ENCODE measurements around the gene RFPL4A.
"Not testable (repeated sequence)": the region's sequence is repeated elsewhere in the genome, so short reads cannot be mapped to it uniquely, and the experiment has no call there.

The RFPL4A gene

DNA sequence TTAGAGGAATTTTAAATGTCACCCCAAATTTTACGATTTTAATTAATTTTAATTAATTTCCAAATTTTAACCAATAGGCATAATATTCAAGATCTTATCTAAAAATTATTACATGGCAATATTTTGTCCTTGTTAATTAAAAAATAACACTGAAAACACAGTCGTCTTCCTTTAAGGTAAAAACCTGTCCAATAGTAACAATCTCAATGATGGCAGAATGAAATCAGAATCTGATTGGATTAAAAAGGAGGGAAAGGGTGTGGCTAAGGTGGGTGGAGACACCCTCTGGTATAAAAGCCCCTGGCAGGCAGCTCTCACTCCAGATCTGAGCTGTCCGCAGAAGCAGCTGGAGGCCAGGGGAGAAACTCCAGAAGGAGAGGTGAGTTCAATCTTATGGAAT, at the start of gene RFPL4A:
RFPL4A (plus strand) TSS at position 301 of the 400 bp plus-strand sequence. CDS start 2,704 bp downstream, outside the sequence.
- DNase-seq: not testable (repeated sequence)

DNA sequence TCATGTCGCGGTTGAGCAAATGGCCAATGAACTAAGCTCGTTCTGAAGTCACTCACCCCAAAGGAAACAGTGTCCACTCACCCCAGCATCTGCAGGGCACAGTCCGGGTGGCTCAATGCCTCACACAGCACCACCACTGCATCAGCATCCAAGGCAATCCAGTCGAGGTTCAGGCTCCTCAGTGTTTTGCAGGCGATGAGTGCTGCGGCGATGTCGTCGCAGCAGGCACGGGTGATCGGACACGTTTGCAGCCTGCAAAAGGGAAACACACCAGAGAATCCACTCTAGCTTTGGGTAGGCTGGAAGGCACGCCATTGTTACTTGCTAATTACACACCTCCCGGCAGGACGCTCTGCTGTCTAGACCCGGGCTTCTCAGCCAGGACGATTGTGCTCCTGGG, 47.2 kb upstream of the RFPL4A start:
- no peak for DNase-seq

DNA sequence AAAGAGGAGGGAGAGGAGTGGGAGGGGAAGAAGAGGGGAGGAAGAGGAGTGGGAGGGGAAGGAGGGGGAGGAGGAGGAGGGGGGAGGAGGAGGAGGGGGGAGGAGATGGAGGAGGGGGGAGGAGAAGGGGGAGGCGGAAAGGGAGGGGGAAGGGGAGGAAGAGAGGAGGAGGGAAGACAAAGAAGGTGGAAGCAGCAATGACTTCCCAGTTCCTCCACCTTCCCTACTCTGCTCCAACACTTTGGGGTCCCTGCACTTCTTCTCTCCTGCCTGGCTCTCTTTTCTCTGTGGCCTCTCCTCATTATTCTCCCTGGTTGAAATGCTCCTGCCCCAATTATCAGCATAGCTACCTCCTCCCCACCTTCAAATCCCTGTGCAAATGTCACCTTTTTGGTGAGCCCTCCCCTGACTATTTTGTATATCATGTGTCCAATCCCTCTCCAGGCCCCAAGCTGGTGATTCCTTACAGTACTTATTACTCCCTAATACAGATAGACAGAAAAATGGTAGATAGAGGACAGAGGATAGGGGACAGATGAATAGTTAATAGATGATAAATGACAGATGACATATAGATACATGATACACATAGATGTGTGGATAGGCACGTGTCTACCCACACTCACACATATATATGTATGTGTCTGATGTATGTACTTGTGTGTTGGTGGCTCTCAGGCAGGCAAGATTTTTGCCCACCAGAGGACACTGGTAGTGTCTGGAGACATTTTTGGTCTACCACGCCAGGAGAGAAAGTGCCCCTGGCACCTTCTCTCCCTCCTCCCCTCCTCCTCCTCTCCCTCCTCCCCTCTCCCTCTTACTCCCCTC, 45.9 kb upstream of the RFPL4A start:
- no peak for DNase-seq

DNA sequence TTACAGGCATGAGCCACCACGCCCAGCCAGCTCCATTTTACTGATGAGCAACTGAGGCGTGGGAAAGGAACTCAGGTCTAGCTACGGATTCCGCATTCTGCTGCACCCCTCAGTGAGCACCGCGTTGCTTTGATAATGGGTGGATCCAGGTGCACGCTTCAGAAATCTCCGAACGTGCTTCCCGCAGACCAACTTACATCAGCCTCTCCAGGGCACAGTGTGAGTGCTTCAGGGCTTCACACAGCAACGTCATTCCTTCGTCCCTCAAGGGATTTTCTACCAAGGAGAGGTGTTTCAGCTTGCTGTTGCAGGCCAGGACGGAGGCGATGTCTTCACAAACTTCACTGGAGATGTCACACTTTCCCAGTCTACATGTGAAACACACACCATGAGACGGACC, 42.4 kb upstream of the RFPL4A start:
- DNase-seq: no peak

DNA sequence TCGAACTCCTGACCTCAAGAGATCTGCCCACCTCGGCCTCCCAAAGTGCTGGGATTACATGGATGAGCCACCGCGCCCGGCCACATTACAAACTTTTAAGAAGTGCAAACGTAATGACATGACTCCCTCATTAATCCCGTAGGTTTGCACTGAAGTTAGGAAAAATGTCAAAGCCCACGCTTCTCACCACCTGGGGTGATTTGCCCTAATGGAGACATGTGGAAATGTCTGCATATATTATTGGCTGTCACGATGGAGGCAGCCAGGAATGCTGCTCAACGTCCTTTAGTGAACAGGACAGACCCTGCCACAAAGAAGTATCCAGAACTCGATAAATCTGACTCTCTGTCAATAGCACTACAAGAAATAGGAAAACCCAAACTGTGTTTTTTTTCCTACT, 41.6 kb upstream of the RFPL4A start:
- no peak for DNase-seq

DNA sequence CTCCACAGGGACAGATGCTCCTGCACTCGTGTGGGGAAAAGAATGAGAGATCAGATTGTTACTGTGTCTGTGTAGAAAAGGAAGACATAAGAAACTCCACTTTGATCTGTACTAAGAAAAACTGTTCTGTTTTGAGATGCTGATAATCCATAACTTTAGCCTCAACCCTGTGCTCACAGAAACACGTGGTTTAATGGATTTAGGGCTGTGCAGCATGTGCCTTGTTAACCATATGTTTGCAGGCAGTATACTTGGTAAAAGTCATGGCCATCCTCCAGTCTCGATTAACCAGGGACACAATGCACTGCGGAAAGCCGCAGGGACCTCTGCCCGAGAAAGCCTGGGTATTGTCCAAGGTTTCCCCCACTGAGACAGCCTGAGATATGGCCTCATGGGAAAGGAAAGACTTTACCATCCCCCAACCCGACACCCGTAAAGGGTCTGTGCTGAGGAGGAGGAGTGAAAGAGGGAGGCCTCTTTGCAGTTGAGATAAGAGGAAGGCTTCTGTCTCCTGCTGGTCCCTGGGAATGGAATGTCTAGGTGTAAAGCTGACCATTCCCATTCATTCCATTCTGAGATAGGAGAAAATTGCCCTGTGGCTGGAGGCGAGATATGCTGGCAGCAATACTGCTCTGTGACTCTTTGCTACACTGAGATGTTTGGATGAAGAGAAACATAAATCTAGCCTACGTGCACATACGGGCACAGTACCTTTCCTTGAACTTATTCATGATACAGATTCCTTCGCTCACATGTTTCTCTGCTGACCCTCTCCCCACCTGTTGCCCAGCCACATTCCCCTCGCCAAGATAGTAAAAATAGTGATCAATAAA, 40.8 kb upstream of the RFPL4A start:
- not testable (repeated sequence) for DNase-seq

DNA sequence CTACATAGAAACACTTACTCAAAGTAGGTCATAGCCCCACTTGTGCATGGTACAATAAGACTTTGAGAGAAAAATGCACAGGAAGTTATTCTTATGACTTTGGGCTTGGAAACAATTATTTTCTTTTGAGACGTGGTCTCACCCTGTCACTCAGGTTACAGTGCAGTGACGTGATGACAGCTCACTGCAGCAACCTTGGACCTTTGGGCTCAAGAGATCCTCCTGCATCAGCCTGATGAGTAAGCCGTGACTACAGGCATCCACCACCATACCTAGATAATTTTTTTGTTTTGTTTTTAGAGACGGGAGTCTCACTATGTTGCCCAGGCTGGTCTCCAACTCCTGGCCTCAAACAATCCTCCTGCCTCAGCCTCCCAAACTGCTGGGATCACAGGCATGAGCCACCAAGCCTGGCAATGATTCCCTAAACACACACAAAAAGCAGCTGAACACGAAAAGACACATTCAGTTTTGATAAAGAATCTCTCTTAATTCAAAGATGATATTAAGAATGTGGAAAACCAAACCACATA, 38.6 kb upstream of the RFPL4A start:
- no peak for DNase-seq

DNA sequence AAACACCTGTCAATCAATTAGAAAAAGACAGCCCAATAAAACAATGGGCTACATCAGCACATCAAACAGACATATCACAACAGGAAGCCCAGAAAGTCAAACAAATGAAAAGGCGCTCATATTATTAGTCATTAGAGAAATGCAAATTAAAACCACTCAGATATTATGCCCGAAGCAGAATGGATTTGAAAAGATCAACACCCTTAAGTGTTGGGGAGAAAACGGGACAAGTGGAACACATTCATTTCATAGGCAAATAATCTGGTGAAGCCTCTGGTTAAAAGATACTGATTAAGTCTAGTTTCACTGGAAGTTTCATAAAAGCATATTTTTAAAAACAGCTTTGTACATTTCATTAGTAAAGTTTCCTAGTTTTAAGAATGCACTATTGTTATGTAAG, 38.1 kb upstream of the RFPL4A start:
- no peak for DNase-seq

DNA sequence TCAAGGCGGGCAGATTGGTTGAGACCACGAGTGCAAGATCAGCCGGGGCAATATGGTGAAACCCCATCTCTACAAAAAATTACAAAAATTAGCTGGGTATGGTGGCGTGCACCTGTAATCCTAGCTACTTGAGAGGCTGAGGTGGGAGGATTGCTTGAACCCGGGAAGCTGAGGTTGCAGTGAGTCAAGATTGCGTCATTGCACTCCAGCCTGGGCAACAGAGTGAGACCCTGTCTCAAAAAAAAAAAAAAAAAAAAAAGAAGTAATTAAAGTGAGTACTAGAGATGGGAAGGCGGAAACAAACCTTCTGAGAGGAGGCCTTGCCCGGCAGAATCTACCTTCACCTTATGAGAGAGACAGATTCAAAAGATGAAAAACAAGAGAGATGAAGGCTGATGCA, 35.4 kb upstream of the RFPL4A start:
- DNase-seq: no peak

DNA sequence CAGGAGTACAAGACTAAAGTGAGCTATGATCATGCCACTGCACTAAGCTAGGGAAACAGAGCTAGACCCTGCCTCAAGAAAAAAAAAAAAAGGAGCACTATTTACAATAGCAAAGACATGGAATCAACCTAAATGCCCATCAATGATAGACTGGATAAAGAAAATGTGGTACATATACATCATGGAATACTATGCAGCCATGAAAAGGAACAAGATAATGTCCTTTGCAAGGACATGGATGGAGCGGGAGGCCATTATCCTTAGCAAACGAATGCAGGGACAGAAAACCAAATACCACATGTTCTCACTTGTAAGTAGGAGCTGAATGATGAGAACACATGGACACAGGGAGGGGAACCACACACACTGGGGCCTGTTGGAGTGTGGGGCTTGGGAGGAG, 28.5 kb upstream of the RFPL4A start:
- DNase-seq: not testable (repeated sequence)

DNA sequence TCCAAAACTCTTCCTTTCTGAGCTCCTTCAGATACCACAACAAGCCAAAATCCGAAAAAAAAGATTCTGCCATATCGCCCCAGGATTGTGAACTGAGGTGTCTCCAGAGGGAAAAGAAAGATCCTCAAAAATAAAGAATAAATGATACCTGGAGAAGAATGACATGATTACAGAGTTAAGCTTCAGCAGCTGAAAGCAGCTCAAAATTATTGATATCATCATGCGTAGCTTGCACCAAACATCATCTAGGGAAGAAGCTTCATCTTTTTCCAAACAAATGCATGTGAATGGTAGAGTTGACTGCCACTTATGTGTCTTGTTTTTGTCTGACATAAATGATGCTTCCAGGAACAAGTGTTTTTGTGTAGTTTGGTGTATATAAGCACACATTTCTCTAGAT, 20.6 kb upstream of the RFPL4A start, which contains the start of gene NLRP9:
NLRP9 (minus strand) TSS at position 101 of the 400 bp plus-strand sequence; CDS start at position 73, 28 bp downstream.
- no peak for DNase-seq

DNA sequence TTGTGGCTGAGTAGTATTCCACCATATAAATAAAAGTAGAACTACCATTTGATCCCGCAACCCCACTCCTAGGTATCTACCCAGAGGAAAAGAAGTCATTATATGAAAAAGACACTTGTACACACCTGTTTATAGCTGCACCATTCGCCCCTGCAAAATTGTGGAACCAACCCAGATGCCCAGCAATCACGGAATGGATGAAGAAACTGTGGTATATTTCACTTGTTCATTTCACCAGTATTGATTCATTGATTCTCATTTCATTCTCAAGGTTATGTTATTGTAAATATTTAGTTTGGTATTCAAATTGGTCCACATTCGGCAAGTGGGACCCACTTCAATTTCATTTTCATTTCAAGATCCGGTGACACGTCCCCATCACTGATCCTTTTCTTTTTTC, 8.2 kb upstream of the RFPL4A start:
- no peak for DNase-seq

DNA sequence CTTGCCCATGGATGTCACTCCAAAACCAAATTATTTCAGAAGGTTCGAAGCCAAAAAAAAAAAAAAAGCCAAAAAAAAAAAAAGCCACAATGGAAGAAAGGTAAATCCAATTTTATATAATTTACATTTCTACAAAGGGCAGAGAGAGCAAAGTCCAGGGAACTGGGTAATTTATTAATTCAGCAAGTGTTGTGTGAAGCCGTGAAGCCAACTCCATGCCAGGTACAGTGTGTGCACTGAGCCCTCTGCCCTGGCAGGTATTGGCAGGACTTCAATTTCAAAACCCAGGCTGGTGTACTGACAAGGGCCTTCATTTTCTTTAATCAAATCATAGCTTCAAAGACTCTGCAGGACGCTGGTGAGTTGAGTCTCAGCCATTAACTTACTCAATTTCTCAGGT, 5.5 kb upstream of the RFPL4A start:
- DNase-seq: no peak

DNA sequence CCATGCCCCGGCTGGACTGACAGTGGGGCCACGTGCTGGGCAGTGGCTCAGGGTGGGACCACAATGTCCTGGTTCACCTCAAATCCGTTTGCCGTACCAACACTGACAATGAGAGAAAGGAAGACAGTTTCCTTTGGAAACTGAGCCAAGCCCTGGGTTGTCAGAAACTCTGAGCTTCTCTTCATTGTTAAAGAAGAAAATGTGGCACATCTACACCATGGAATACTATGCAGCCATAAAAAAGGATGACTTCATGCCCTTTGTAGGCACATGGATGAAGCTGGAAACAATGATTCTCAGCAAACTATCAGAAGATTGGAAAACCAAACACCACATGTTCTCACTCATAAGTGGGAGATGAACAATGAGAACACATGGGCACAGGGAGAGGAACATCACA, 2.1 kb upstream of the RFPL4A start:
- DNase-seq: not testable (repeated sequence)

DNA sequence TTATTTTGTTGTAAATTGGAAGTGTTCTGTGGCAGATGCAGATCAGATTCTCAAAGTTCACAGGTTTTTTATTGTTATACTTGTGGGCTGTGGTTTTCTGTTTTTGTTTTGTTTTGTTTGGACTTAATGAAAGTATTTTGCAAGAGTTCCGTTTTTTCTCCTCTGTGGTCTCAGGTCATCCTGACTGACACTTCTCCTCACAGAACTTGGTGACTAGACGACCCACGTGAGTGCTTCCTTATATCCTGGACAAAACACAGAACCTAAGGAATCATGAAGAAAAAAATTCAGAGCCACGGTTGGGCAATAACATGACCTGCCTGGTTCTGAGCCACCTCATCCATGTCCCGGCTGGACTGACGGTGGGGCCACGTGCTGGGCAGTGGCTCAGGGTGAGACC, 7.6 kb downstream of the RFPL4A start:
- no peak for DNase-seq

DNA sequence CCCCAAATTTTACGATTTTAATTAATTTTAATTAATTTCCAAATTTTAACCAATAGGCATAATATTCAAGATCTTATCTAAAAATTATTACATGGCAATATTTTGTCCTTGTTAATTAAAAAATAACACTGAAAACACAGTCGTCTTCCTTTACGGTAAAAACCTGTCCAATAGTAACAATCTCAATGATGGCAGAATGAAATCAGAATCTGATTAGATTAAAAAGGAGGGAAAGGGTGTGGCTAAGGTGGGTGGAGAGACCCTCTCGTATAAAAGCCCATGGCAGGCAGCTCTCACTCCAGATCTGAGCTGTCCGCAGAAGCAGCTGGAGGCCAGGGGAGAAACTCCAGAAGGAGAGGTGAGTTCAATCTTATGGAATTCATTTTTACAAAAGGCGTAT, 9.9 kb downstream of the RFPL4A start, which contains the start of gene RFPL4AL1:
RFPL4AL1 (plus strand) TSS at position 301 of the 400 bp plus-strand sequence. CDS start 2,687 bp downstream, outside the sequence.
- not testable (repeated sequence) for DNase-seq

DNA sequence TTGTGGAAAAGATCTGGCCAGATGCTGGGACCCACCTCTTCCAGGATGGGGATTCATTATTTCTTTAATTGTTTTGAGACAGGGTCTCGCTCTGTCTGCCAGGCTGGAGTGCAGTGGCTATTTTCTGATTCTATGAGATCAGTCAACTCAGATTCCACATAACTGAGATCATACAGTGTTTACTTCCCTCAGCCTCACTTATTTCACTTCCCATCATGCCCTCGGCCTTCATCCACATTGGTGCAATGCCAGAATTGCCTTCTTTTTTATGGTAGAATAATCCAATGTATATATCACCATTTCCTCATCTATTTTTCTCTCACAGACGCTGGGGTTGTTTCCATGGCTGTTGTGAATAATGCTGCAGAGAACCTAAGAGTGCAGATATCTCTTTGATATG, 10.7 kb downstream of the RFPL4A start:
- not testable (repeated sequence) for DNase-seq

DNA sequence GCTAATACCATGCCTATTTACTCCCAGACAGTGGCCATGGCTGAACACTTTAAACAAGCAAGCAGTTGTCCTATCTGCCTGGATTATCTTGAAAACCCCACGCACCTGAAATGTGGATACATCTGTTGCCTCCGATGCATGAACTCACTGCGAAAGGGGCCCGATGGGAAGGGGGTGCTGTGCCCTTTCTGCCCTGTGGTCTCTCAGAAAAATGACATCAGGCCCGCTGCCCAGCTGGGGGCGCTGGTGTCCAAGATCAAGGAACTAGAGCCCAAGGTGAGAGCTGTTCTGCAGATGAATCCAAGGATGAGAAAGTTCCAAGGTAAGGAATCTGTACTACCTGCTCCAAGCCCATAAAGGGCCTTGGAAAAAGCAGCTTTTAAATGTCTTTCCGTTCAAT, 18.6 kb downstream of the RFPL4A start:
- peak in 1 of 2 experiments; percentile 30 for DNase-seq

DNA sequence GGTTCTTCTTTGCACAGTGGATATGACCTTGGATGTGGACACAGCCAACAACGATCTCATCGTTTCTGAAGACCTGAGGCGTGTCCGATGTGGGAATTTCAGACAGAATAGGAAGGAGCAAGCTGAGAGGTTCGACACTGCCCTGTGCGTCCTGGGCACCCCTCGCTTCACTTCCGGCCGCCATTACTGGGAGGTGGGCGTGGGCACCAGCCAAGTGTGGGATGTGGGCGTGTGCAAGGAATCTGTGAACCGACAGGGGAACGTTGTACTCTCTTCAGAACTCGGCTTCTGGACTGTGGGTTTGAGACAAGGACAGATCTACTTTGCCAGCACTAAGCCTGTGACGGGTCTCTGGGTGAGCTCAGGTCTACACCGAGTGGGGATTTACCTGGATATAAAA, 19.4 kb downstream of the RFPL4A start:
- DNase-seq: no peak

DNA sequence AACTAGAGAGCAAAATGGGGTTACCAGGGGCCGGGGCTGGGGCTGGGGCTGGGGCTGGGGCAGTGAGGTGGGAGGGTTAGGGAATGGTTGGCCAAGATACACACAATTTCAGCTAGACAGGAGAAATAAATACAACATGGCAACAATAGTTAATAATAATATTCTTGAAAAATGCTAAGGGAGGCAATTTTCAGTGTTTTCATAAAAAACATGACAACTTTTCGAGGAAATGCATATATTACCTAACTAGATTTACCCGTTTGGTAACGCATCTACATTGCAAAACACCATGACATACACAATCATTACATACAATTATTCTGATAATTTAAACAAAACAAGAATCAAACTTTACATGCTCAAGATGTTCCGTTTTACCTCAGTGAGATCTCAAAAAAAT, 22.2 kb downstream of the RFPL4A start:
- no peak for DNase-seq

DNA sequence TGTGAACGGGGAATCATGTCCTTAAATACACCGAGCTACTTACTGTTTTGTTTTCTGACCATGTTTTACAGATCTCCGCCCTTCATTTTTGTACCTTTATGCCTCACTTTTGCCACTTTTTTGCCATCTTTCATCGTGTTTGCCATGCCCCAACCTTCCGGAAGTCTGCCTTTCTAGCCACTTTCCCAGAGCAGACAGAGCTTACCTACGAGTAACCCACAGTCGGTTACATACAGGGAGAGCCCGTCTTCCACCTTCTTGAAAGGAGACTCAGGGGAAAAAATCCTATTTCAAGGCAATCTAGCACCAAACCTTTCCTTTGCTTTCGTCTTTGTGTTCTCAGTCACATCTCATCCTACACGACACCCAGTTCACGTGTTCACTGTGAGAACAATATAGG, 36.1 kb downstream of the RFPL4A start:
- no peak for DNase-seq

DNA sequence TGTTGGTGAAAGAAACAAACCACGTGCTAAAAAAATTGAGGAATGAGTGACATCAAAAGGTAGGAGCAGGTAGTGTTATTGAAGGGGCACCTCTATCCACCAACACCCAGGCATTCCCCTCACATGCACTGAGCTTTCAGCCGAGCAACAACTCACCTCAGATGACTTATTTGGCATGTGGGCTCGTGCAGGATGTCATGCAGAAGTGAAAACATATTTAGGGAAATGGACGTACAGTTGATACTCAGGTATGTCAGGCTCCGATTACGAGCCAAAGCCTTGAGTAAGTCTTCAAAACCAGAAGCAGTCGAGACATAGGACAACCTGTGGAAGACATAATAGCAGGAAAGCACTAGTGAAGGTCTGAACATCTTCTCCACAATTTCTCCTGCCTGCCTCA, 42.5 kb downstream of the RFPL4A start:
- no peak for DNase-seq

DNA sequence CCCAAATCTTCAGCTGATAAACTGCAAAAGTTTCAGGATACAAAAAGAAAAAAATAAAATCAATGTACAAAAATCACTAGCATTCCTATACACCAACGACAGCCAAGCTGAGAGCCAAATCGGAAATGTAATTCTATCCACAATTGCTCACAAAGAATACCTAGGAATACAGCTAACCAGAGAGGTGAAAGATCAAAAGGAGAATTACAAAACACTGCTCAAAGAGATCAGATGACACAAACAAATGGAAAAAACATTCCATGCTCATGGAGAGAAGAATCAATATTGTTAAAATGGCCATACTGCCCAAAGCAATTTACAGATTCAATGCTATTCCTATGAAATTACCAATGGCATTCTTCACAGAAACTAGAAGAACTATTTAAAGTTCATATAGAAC, 43.4 kb downstream of the RFPL4A start:
- DNase-seq: no peak
